Fibroblast of mammary gland (primary cell): ENCODE measurements around the gene ANKRD11.
"Not testable (repeated sequence)": the region's sequence is repeated elsewhere in the genome, so short reads cannot be mapped to it uniquely, and the experiment has no call there.

Source experiments
- DNase-seq: peaks from one replicate; pipeline ENCODE4 v3.0.0-alpha.2; 2010; ENCODE audit warnings: low read depth
- H3K4me3 ChIP-seq: 2 replicates; pipeline ENCODE4 v1.5.1; 2011; ENCODE audit warnings: low read depth, mild to moderate bottlenecking, low read length, moderate library complexity; ENCODE audit not compliant: control insufficient read depth
- TF ChIP-seq, protein P1 (sequence below): conservative IDR thresholded peaks from 2 replicates; pipeline ENCODE4 v1.5.1; 2011; ENCODE audit warnings: low read depth, low read length, inconsistent platforms; ENCODE audit not compliant: control insufficient read depth, insufficient read depth

ANKRD11 gene

DNA sequence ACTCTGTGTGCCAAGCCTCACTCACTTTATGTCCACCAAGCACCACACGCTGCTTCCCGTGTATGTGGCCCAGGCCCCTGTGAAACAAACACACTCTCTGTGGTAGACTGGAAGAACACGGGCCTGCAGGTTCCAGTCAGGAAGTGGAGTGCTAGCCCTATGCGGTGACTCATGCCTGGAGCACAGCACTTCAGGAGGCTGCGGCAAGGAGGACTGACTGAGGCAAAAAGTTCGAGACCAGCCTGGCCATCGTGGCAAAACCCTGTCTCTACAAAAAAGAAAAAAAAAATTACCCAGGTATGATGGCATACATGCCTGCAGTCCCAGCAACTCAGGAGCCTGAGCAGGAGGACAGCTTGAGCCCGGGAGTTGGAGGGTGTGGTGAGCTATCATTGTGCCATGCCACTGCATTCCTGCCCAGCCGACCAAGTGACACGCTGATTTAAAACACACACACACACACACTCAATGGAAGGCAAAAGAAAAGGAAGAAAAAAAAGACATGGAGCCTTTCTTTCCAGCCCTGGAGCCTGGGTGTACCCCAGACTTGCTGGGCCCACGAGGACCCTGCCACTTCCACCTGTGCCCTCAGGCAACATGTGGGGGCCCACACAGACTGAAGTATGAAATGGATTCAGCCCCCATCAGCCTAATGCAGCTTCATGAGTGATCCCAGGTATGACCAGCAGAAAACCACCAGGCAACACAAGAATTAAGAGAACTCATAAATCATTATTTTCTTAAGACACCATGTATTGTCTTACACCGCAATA lies 126.6 kb downstream of the ANKRD11 start:
- H3K4me3 ChIP-seq: no peak overlapping the region
- TF ChIP-seq, protein P1, sequence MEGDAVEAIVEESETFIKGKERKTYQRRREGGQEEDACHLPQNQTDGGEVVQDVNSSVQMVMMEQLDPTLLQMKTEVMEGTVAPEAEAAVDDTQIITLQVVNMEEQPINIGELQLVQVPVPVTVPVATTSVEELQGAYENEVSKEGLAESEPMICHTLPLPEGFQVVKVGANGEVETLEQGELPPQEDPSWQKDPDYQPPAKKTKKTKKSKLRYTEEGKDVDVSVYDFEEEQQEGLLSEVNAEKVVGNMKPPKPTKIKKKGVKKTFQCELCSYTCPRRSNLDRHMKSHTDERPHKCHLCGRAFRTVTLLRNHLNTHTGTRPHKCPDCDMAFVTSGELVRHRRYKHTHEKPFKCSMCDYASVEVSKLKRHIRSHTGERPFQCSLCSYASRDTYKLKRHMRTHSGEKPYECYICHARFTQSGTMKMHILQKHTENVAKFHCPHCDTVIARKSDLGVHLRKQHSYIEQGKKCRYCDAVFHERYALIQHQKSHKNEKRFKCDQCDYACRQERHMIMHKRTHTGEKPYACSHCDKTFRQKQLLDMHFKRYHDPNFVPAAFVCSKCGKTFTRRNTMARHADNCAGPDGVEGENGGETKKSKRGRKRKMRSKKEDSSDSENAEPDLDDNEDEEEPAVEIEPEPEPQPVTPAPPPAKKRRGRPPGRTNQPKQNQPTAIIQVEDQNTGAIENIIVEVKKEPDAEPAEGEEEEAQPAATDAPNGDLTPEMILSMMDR: no peak
- peak; percentile 79 for DNase-seq

DNA sequence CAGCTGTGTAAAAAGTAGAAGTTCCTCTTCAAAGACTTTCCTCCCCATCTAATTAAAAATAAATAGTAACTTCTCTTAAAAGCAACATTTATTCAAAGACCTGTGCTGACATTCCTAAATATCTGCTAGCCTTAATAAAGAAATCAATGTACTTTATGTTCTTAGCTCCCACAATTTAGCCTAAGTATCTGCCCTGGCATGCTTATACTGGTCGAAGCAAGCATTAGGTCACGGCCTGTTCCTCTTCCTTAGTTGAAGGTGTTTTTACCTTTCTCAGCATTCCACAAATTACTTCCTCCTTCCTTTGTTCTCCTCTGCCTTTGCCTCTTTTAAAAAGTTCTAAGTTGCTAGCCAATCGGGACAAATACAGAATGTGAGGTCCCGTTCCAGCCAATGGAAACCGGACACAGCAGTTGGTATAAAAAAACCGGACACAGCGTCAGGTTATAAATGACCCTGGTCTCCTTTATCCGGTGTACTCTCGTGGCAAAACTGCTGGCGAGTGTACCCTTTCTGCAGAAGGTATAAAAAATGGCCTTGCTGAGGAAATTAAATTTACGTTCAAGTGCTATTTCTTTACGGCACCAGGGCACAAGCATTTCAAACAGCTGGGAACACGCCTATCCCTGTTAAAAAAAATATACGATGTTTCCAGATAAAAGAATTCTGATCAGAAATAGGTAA lies 127.7 kb downstream of the ANKRD11 start:
- H3K4me3 ChIP-seq, DNase-seq: not testable (repeated sequence)

DNA sequence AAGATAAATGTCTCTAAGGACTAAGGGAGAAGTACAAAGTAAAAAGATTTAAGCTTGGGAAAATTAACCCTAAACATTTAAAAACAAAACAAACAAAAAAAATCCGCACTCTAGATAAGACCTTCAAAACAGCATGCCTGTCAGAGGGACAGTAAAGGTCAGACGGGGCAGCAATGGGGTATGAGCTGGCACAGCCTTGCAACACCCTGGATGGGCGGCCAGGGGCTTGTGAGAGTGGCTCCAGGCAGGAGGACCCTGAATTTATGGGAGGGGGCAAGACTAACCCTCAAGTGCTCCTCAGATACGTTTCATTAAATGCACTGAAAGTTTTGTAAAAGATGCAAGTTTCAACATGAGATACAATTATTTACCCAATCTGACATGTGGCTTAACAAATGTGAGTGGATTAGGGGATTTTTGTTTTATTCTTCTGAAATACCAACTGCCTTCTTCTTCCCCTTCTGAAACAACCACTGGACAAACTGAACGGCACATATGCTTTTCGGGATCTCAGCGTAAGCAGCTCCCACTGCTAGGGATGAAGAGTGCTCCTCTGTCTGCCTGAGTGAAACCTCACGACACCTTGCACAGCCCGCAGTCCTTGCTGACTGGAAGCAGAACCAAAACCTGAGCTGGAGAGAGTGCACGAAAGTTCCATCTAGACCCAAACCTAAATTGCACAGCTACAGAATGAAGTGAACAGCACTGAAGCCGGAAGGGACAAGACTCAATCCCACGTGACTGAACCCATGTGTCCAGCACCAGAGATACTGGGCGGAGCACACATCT lies 128.4 kb downstream of the ANKRD11 start:
- H3K4me3 ChIP-seq: no peak overlapping the region
- no peak for DNase-seq
- TF ChIP-seq, protein P1: no peak

DNA sequence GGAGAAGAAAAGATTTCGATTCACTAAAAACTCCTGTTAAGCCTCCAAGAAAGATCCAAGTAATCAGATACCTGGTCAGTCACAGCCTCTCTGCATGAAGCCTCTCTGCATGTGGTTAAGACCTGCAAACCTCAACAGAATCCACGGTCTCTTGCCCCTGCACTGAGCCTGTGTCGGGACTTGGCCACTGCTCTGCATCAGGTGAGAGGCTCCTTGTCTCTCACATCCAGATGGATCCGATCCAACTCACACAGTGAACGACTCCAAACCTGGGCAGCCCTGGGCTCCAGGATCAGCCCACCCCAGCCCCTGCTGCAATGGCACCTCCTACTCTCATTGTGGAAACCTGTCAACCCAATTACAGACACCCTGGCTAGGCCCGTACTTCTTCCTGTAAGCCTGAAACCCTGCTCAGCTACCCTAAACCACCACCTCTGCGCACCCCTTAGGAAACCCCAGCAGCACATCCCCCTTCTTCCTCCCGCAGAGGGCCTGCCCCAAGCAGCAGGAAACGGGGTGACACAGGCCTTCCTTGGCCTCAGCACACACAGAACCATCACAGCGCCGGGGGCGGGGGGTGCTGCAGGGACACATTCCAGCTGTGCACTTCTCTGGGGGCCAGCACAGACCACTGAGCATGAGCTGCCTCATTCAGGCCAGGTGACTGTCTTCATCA lies 129.5 kb downstream of the ANKRD11 start:
- DNase-seq: no peak
- no peak overlapping the region for H3K4me3 ChIP-seq
- TF ChIP-seq, protein P1: no peak

DNA sequence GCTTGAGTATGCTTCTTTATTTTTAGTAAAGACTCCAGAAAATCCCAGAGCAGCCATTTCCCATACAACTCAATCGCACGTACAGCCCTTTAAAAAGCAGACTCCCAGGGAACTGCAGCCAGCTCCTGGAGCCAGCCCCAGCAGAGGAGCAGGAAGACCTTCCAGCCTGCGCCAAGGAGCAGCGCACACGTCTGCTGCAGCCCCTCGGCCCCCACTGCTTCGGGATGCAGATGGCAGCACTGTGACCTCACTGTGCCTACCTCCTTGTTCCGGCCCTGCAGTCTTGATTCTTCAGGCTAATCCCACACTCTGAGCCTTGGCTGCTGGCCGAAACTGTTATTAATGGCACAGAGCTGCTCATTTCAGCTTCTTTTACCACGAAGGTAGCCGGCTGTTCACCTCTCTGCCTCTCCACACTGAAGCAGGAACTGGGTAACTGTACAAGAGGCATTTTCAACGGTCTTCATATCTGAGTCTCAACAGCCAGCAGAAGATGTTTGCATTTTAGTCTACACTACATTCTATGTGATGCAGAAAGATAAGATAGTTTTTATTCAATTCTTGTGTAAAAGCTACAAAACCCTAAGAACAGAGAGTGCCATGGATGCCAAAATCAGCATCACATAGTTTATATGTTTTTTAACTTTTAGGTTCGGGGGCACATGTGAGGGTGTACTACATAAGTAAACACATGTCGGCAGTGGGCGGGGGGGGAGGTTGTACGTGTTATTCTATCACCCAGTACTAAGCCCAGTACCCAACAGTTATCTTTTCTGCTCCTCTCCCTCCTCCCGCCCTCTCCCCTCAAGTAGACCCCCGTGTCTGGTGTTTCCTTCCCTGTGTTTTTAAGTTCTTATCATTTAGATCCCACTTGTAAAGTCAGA lies 130.9 kb downstream of the ANKRD11 start:
- DNase-seq: peak; percentile 48
- TF ChIP-seq, protein P1: no peak
- no peak overlapping the region for H3K4me3 ChIP-seq

DNA sequence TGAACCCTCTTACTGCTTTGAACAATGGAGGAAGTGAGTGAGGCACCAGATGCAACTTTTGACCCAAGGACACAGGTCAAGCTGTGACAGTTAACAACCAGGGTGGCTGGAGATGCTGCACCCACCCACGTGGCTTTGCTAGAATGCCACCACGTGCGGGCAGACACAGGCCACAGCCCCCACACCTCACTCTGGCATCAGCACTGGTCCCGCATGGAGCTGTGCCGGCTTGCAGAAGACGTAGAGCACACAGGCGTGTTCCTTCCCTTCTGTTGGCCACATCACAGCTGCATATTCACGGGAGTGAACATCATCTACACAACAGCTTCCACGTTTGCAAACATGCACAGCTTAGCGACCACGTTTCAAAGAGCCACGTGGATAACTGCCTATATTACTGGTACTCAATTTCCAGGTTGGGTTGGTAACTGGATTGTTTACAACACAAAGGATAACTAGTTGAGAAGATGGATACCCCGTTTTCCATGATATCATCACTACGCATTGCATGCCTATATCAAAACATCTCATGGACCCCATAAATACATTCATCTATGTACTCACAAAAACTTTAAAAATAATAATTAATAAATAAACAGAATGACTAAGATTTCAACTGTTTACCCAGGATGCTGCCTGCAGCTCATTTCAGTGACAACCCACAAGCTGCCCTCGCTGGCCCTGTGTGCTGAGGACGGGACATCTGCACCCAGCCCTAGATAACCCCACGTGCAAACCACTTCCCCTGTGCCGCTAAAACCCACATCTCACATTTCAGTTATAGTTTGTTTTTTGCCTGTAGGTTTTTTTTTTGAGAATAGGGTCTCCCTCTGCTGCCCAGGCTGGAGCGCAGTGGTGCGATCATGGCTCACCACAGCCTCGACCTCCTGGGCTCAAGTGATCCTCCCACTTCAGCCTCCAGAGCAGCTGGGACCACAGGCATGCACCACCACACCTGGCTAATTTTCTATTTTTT lies 132.0 kb downstream of the ANKRD11 start:
- no peak overlapping the region for H3K4me3 ChIP-seq
- DNase-seq: no peak
- TF ChIP-seq, protein P1: no peak
